ENCODE data around the gene CFDP1. TPM values are rescaled to one million over a fixed set of nuclear protein-coding genes. Genes with fewer than 3 reads are reported as not detected.

CFDP1 gene
- total RNA-seq, 3 donors from 2014 or later (not counting 1 experiment from before 2014, with no cell fraction given): 32.2 to 38.8 (median 32.3) TPM

DNA sequence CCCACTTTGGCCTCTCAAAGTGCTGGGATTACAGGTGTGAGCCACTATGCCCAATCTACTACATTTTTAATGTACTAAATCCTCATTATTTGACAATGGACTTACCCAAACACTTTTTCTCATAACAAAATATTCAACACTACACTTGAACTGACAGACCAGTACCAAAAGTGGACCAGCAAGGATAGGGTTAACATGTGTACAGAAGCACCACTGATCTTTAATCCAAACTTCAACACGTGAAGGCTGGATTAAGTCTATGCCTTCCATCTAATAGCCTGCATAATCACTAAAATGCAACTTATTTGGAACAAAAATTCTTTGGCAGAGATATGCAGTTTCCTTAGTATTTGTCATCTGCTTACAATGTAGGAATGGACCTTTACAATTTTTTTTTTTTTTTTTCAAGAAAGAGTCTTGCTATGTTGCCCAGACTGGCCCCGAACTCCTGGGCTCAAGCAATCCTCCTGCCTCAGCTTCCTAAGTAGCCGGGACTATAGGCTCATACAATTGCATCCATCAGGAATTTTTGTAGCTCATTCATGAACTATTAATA lies 121.8 kb downstream of the CFDP1 start:
- peaks cover 42 to 77% of the 10 kb centered on the region in 2 donors for H3K27me3 Mint-ChIP-seq (ENCODE audit: low read depth in 2 of 2)
- WGBS (ENCODE audit: insufficient coverage): 97% methylated on average over 2 of the region's 3 CpGs
- no peak overlapping the region for H3K4me3 Mint-ChIP-seq
- H3K9me3 Mint-ChIP-seq: no peaks in the 10 kb centered on the region
- H3K27ac Mint-ChIP-seq: no peak overlapping the region
- Histone ChIP-seq H3K27ac (ENCODE audit: low read length) (no peak overlapping the region), H3K27me3 (ENCODE audit: control insufficient read depth, insufficient read depth, low read length) (peaks cover 9% of the 10 kb centered on the region), H3K36me3 (ENCODE audit: control insufficient read depth, insufficient read depth, low read length) (no peaks in the 10 kb centered on the region), H3K4me1 (ENCODE audit: control insufficient read depth, insufficient read depth, low read length) (no peaks in the 10 kb centered on the region), H3K9me3 (ENCODE audit: control insufficient read depth, insufficient read depth, low read length) (no peaks in the 10 kb centered on the region), H3K4me3 (ENCODE audit: low read length) (no peak overlapping the region)
- TF ChIP-seq CTCF (IDR thresholded peaks at IDR 0.05): no peak
- intact Hi-C loops (cut with micrococcal nuclease): loop anchor here (10.0 kb wide), 1 partner anchor 63 kb away; no protein-coding TSS in a partner anchor
- no peak for ATAC-seq
- H3K36me3 Mint-ChIP-seq: peaks cover 38% of the 10 kb centered on the region
- no peak for DNase-seq
- no peaks in the 10 kb centered on the region for H3K4me1 Mint-ChIP-seq

- no peak overlapping the region for H3K27ac Mint-ChIP-seq
- H3K36me3 ChIP-seq (ENCODE audit: control insufficient read depth, insufficient read depth, low read length): peaks cover under 1% of the 10 kb centered on the region
- intact Hi-C loops (cut with micrococcal nuclease): loop anchor here (10.0 kb wide), 1 partner anchor 64 kb away; no protein-coding TSS in a partner anchor
- peaks cover 9% of the 10 kb centered on the region for H3K27me3 ChIP-seq (ENCODE audit: control insufficient read depth, insufficient read depth, low read length)
- peaks cover 40 to 75% of the 10 kb centered on the region in 2 donors for H3K27me3 Mint-ChIP-seq (ENCODE audit: low read depth in 2 of 2)
- DNase-seq (no peak), ATAC-seq (no peak)
- TF ChIP-seq CTCF (IDR thresholded peaks at IDR 0.05): no peak
- no peak overlapping the region for H3K4me3 Mint-ChIP-seq
- peaks cover 32% of the 10 kb centered on the region for H3K36me3 Mint-ChIP-seq
- WGBS (ENCODE audit: insufficient coverage): 94% methylated on average over 2 of the region's 3 CpGs
- H3K4me3 ChIP-seq (ENCODE audit: low read length): no peak overlapping the region
- H3K9me3 ChIP-seq (ENCODE audit: control insufficient read depth, insufficient read depth, low read length): no peaks in the 10 kb centered on the region
- H3K4me1 ChIP-seq (ENCODE audit: control insufficient read depth, insufficient read depth, low read length): no peaks in the 10 kb centered on the region
- H3K9me3 Mint-ChIP-seq: no peaks in the 10 kb centered on the region
- no peak overlapping the region for H3K27ac ChIP-seq (ENCODE audit: low read length)
- no peaks in the 10 kb centered on the region for H3K4me1 Mint-ChIP-seq
Observed at GRCh38 chr16:75310541-75310940, 122.8 kb downstream of the CFDP1 start.

- H3K27ac Mint-ChIP-seq: no peak overlapping the region
- no peak for TF ChIP-seq CTCF (IDR thresholded peaks at IDR 0.05)
- DNase-seq: no peak
- peaks cover 0 to 3% of the 10 kb centered on the region in 2 donors for H3K4me1 Mint-ChIP-seq
- Histone ChIP-seq H3K27me3 (ENCODE audit: control insufficient read depth, insufficient read depth, low read length) (peaks cover 9% of the 10 kb centered on the region), H3K4me3 (ENCODE audit: low read length) (no peak overlapping the region), H3K9me3 (ENCODE audit: control insufficient read depth, insufficient read depth, low read length) (no peaks in the 10 kb centered on the region), H3K4me1 (ENCODE audit: control insufficient read depth, insufficient read depth, low read length) (no peaks in the 10 kb centered on the region), H3K36me3 (ENCODE audit: control insufficient read depth, insufficient read depth, low read length) (peaks cover 3% of the 10 kb centered on the region), H3K27ac (ENCODE audit: low read length) (no peak overlapping the region)
- intact Hi-C loops (cut with micrococcal nuclease): loop anchor here (10.0 kb wide), 1 partner anchor 65 kb away; no protein-coding TSS in a partner anchor
- peaks cover 36% of the 10 kb centered on the region for H3K36me3 Mint-ChIP-seq
- no peak for ATAC-seq
- WGBS (ENCODE audit: insufficient coverage): 100% methylated on average over 1 of the region's 1 CpG
- H3K9me3 Mint-ChIP-seq: no peaks in the 10 kb centered on the region
- H3K27me3 Mint-ChIP-seq (ENCODE audit: low read depth in 2 of 2): peaks cover 39 to 76% of the 10 kb centered on the region in 2 donors
- no peak overlapping the region for H3K4me3 Mint-ChIP-seq
Observed at GRCh38 chr16:75309899-75310430, 123.3 kb downstream of the CFDP1 start.
